Body of pancreas (tissue), 4 donors: ENCODE data around the gene HOMER2. TPM values are rescaled to one million over a fixed set of nuclear protein-coding genes. Genes with fewer than 3 reads are reported as not detected.

Experiments
- ATAC-seq: fragments of 150-250 bp; one replicate; pipeline ENCODE4 v1.9.1; 2016
- DNase-seq, 4 donors: peaks; one replicate each; pipeline ENCODE4 v3.0.0-alpha.2; 2019
- H3K27ac ChIP-seq, 4 donors: fragments of 200-600 bp; sonication (generic); 1 replicate in 3 of 4; 2 replicates in 1 of 4; pipeline versions ENCODE4 v1.5.1 to v1.6.1; 2016 to 2019; ENCODE audit warnings: mild to moderate bottlenecking in 1 of 4, mixed read lengths in 1 of 4, moderate library complexity in 1 of 4
- H3K27me3 ChIP-seq, 2 donors: fragments of 200-600 bp; sonication (generic); one replicate each; pipeline ENCODE4 v1.6.0; 2016; ENCODE audit warnings: mild to moderate bottlenecking in 1 of 2
- H3K36me3 ChIP-seq, 2 donors: fragments of 200-600 bp; sonication (generic); replicated peaks in 1 of 2; 2 replicates each; pipeline ENCODE4 v1.5.1; 2016; ENCODE audit warnings: low read depth in 2 of 2; ENCODE audit not compliant: insufficient read depth in 1 of 2
- H3K4me1 ChIP-seq: fragments of 200-600 bp; sonication (generic); one replicate; pipeline ENCODE4 v1.6.0; 2016
- H3K4me3 ChIP-seq, 2 donors: fragments of 200-600 bp; sonication (generic); 1 replicate in 1 of 2; 2 replicates in 1 of 2; pipeline ENCODE4 v1.5.1; 2016 to 2019
- H3K9me3 ChIP-seq, 3 donors: fragments of 200-600 bp; sonication (generic); 1 replicate in 2 of 3; 2 replicates in 1 of 3; pipeline ENCODE4 v1.5.1; 2016
- CTCF ChIP-seq, 7 experiments: fragments of 450-650 bp in 4 of 7; fragments of 200-600 bp in 3 of 7; sonication (generic) in 3 of 7; IDR thresholded peaks; one replicate each; pipeline ENCODE4 v1.5.1; 2016 to 2019; ENCODE audit warnings: antibody characterized with exemption in 7 of 7
- POLR2A ChIP-seq, 3 donors: fragments of 450-650 bp; IDR thresholded peaks; one replicate each; pipeline ENCODE4 v1.6.1; 2016; ENCODE audit warnings: antibody characterized with exemption in 3 of 3, mild to moderate bottlenecking in 2 of 3
- WGBS, 2 donors: methylation state at CpG; one replicate each; pipeline ENCODE4 v1.1.5; 2017; 5-methylcytosine and 5-hydroxymethylcytosine counted together
- intact Hi-C: fragments of 100-400 bp; cut with DNase I; formaldehyde crosslinking; loops from one replicate; pipeline ENCODE4 v1.15.1; 2023
- total RNA-seq, 2 donors: library from RNA; depleted of rRNA; stranded (reverse); fragments of >200 nt; gene quantifications; one replicate each; pipeline ENCODE4 v1.1.0, GENCODE V29; 2016

The HOMER2 gene
- total RNA-seq, 2 donors from 2014 or later = 331 to 469 TPM

GRCh38 chr15:82904574-82904973, 47.9 kb downstream of the HOMER2 start:
- ATAC-seq (peak; percentile 68), DNase-seq (peak in 1 of 4 donors; percentile 51)
- H3K9me3 ChIP-seq = peaks cover 0 to 12% (median 0%) of the 10 kb centered on the region in 3 donors
- no peaks in the 10 kb centered on the region for H3K27me3 ChIP-seq
- H3K27ac ChIP-seq = peak overlapping the region; percentile 39 to 75 (median 60)
- no peak overlapping the region for H3K4me3 ChIP-seq
- H3K4me1 ChIP-seq = peaks cover 64% of the 10 kb centered on the region
- WGBS, 2 donors = 44 to 64% methylated on average over 3 of the region's 3 CpGs
- intact Hi-C loops = no loop called here
- TF ChIP-seq POLR2A (IDR thresholded peaks at IDR 0.05) = no peak
- no peak for TF ChIP-seq CTCF (IDR thresholded peaks at IDR 0.05)
- no peaks in the 10 kb centered on the region for H3K36me3 ChIP-seq

GRCh38 chr15:82903511-82903910, 49.0 kb downstream of the HOMER2 start:
- no peak overlapping the region for H3K4me3 ChIP-seq
- intact Hi-C loops = no loop called here
- H3K27me3 ChIP-seq = no peaks in the 10 kb centered on the region
- H3K9me3 ChIP-seq = peaks cover 0 to 4% (median 0%) of the 10 kb centered on the region in 3 donors
- H3K27ac ChIP-seq = peak overlapping the region in 3 of 4 donors; percentile 59 to 75 (median 61)
- DNase-seq (no peak), ATAC-seq (no peak)
- no peak for TF ChIP-seq CTCF (IDR thresholded peaks at IDR 0.05)
- no peak for TF ChIP-seq POLR2A (IDR thresholded peaks at IDR 0.05)
- 93 to 97% methylated on average over 12 to 16 of the region's 16 CpGs for WGBS, 2 donors
- H3K4me1 ChIP-seq = peaks cover 75% of the 10 kb centered on the region
- no peaks in the 10 kb centered on the region for H3K36me3 ChIP-seq

- H3K36me3 ChIP-seq = no peaks in the 10 kb centered on the region
- TF ChIP-seq POLR2A (IDR thresholded peaks at IDR 0.05) (no peak), CTCF (IDR thresholded peaks at IDR 0.05) (no peak)
- peak overlapping the region; percentile 5 to 58 (median 47) for H3K27ac ChIP-seq
- DNase-seq (no peak), ATAC-seq (no peak)
- H3K4me1 ChIP-seq = peaks cover 90% of the 10 kb centered on the region
- intact Hi-C loops = no loop called here
- WGBS, 2 donors = 32 to 50% methylated on average over 6 of the region's 6 CpGs
- no peaks in the 10 kb centered on the region for H3K9me3 ChIP-seq
- no peaks in the 10 kb centered on the region for H3K27me3 ChIP-seq
- H3K4me3 ChIP-seq = no peak overlapping the region
These were observed 51.3 kb downstream of the HOMER2 start for GRCh38 chr15:82901114-82901805.

GRCh38 chr15:82900511-82901060, 51.9 kb downstream of the HOMER2 start:
- 31% methylated on average over 1 of the region's 1 CpG; no CpG with 5 or more reads in 1 of the 2 donors for WGBS, 2 donors
- no peak for DNase-seq
- H3K27ac ChIP-seq = peak overlapping the region; percentile 5 to 58 (median 47)

More at GRCh38 chr15:82900511-82901060, 51.9 kb downstream of the HOMER2 start:
- H3K9me3 ChIP-seq = no peaks in the 10 kb centered on the region
- ATAC-seq = no peak
- H3K4me3 ChIP-seq = no peak overlapping the region
- TF ChIP-seq POLR2A (IDR thresholded peaks at IDR 0.05) (no peak), CTCF (IDR thresholded peaks at IDR 0.05) (no peak)
- H3K27me3 ChIP-seq = no peaks in the 10 kb centered on the region
- H3K36me3 ChIP-seq = no peaks in the 10 kb centered on the region
- intact Hi-C loops = no loop called here
- H3K4me1 ChIP-seq = peaks cover 94% of the 10 kb centered on the region
